ENCODE results near the gene NECTIN1.

The NECTIN1 gene

DNA sequence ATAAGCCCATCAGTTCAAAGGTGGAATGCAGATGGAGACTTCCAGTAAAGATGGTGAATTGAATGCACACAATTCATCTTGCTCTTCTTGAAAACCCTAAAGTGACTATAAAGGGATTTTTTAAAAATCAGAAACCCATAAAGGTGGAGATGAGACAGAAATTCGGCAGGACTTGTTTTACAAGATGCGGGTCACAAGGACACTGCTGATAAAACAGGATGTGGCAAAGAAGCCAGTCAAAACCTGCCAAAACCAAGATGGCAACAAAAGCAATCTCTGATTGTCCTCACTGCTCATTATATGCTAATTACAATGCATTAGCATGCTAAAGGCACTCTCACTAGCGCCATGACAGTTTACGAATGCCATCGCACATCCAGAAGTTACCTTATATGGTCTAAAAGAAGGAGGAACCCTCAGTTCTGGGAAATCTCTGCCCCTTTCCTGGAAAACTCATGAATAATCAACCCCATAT, 137.1 kb downstream of the NECTIN1 start:
- FAIRE-seq: no peak
- TF ChIP-seq POLR2A (IDR thresholded peaks at IDR 0.05; ENCODE audit: low read depth, low read length): no peak
- DNase-seq (ENCODE audit: insufficient read length, low spot score): no peak

DNA sequence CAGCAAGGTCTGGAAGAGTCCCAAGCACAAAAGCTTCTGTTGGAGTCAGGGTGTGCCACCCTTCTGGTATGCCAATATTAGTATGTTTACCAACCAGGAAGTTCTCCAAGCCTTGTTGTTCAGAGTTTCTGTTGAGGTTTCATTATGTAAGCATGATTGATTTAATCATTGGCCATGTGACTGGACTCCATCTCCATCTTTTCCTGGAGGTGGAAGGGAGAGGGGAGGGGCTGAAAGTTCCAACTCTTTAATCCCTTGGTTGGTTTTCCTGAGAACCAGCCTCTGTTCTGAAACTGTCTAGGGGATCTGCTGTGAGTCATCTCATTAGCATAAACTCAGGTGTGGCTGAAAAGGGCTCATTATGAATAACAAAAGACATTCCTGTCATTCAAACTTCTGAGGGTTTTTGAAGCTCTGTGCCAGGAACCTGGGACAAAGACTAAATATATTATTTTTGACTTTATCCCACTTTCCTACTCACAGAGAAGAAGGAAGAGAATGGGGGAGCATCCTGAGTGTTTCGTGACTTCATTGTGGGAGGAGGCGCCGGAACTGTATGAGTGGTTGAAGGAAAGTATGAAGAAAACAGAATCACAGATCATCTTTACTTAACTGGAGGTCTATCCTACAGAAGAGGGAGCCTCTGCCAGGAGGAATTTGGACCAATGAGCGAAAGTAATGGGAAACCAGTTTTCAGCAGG, 138.2 kb downstream of the NECTIN1 start:
- no peak for TF ChIP-seq POLR2A (IDR thresholded peaks at IDR 0.05; ENCODE audit: low read depth, low read length)
- FAIRE-seq (peak; percentile 64), DNase-seq (ENCODE audit: insufficient read length, low spot score) (no peak)

DNA sequence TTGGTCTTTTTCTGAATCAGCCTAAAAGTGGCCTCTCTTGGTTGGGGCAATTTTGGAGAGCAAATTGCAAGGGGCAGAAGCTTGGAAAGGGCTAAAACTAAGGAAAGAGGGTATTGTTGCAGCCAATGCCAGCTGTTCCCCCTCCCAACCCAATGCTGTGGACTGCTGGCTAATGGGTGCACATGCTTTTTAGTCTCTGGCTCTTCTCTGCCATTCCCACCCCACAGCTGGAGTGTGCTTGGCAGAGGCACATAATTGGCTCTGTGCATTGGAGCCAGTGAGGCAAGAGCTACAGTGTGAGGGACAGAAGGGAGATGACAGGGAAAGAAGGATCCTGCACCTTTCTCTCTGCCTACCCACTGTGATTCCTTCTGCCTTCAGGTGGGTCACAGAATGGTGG, 140.0 kb downstream of the NECTIN1 start:
- TF ChIP-seq POLR2A (IDR thresholded peaks at IDR 0.05; ENCODE audit: low read depth, low read length): no peak
- DNase-seq (ENCODE audit: insufficient read length, low spot score) (no peak), FAIRE-seq (no peak)
